Measurements from ENCODE around the gene SHISAL2B.

DNA sequence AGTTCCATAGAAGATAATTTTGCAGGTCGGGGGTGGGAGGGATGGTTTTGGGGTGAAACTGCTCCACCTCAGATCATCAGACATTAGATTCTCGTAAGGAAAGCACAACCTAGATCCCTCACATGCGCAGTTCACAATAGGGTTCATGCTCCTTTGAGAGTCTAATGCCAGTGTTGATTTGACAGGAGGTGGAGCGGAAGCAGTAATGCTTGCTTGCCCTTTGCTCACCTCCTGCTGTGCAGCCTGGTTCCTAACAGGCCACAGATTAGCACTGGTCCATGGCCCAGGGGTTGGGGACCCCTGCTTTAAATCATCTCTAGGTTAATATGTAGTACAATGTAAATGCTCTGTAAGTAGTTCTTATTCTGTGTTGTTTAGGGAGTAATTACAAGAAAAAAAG is 10.5 kb downstream of the SHISAL2B start:
- TF ChIP-seq POLR2A (IDR thresholded peaks at IDR 0.05; ENCODE audit: low read length) (no peak), MYC (IDR thresholded peaks at IDR 0.05; ENCODE audit: borderline replicate concordance, low read length) (no peak), CEBPB (IDR thresholded peaks at IDR 0.05) (no peak), JUNB (IDR thresholded peaks at IDR 0.05) (no peak), CTCF (IDR thresholded peaks at IDR 0.05) (no peak), EP300 (IDR thresholded peaks at IDR 0.05) (no peak), HOXB13 (CRISPR knock-in tag; IDR thresholded peaks at IDR 0.05; ENCODE audit: low read depth) (no peak), ESRRA (IDR thresholded peaks at IDR 0.05; ENCODE audit: borderline replicate concordance, low read length) (no peak), CHD4 (IDR thresholded peaks at IDR 0.05; ENCODE audit: borderline replicate concordance) (no peak), CHD2 (IDR thresholded peaks at IDR 0.05; ENCODE audit: low read length, partially characterized antibody) (no peak)
- TF ChIP-seq, protein P1, sequence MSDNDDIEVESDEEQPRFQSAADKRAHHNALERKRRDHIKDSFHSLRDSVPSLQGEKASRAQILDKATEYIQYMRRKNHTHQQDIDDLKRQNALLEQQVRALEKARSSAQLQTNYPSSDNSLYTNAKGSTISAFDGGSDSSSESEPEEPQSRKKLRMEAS (IDR thresholded peaks at IDR 0.05), result no peak
- TF ChIP-seq, protein P2, sequence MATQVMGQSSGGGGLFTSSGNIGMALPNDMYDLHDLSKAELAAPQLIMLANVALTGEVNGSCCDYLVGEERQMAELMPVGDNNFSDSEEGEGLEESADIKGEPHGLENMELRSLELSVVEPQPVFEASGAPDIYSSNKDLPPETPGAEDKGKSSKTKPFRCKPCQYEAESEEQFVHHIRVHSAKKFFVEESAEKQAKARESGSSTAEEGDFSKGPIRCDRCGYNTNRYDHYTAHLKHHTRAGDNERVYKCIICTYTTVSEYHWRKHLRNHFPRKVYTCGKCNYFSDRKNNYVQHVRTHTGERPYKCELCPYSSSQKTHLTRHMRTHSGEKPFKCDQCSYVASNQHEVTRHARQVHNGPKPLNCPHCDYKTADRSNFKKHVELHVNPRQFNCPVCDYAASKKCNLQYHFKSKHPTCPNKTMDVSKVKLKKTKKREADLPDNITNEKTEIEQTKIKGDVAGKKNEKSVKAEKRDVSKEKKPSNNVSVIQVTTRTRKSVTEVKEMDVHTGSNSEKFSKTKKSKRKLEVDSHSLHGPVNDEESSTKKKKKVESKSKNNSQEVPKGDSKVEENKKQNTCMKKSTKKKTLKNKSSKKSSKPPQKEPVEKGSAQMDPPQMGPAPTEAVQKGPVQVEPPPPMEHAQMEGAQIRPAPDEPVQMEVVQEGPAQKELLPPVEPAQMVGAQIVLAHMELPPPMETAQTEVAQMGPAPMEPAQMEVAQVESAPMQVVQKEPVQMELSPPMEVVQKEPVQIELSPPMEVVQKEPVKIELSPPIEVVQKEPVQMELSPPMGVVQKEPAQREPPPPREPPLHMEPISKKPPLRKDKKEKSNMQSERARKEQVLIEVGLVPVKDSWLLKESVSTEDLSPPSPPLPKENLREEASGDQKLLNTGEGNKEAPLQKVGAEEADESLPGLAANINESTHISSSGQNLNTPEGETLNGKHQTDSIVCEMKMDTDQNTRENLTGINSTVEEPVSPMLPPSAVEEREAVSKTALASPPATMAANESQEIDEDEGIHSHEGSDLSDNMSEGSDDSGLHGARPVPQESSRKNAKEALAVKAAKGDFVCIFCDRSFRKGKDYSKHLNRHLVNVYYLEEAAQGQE (IDR thresholded peaks at IDR 0.05), result no peak
- TF ChIP-seq, protein P3, sequence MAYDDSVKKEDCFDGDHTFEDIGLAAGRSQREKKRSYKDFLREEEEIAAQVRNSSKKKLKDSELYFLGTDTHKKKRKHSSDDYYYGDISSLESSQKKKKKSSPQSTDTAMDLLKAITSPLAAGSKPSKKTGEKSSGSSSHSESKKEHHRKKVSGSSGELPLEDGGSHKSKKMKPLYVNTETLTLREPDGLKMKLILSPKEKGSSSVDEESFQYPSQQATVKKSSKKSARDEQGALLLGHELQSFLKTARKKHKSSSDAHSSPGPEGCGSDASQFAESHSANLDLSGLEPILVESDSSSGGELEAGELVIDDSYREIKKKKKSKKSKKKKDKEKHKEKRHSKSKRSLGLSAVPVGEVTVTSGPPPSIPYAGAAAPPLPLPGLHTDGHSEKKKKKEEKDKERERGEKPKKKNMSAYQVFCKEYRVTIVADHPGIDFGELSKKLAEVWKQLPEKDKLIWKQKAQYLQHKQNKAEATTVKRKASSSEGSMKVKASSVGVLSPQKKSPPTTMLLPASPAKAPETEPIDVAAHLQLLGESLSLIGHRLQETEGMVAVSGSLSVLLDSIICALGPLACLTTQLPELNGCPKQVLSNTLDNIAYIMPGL (CRISPR knock-in tag; IDR thresholded peaks at IDR 0.05; ENCODE audit: borderline replicate concordance), result no peak
- TF ChIP-seq, protein P4, sequence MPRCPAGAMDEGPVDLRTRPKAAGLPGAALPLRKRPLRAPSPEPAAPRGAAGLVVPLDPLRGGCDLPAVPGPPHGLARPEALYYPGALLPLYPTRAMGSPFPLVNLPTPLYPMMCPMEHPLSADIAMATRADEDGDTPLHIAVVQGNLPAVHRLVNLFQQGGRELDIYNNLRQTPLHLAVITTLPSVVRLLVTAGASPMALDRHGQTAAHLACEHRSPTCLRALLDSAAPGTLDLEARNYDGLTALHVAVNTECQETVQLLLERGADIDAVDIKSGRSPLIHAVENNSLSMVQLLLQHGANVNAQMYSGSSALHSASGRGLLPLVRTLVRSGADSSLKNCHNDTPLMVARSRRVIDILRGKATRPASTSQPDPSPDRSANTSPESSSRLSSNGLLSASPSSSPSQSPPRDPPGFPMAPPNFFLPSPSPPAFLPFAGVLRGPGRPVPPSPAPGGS (IDR thresholded peaks at IDR 0.05), result no peak
